SK-N-MC (cell line): ENCODE measurements around the gene CTDSPL2.
A peak's percentile ranks its signal among the peaks of the same experiment; 100 is the strongest.

ENCODE experiments used
- DNase-seq: peaks from one replicate; pipeline ENCODE4 v3.0.0-alpha.2; 2011; ENCODE audit warnings: low read depth, low spot score
- H3K27ac ChIP-seq: fragments of 200-600 bp; sonication (generic); 2 replicates; pipeline ENCODE4 v1.5.1; 2016; ENCODE audit warnings: mixed run types
- H3K36me3 ChIP-seq: fragments of 200-600 bp; sonication (generic); 2 replicates; pipeline ENCODE4 v1.6.1; 2017; ENCODE audit warnings: antibody characterized with exemption, low read length, mixed read lengths; ENCODE audit not compliant: insufficient read depth
- H3K4me3 ChIP-seq: fragments of 200-600 bp; sonication (generic); 2 replicates; pipeline ENCODE4 v1.5.1; 2016
- H3K9ac ChIP-seq: fragments of 200-600 bp; sonication (generic); 2 replicates; pipeline ENCODE4 v1.8.0; 2017; ENCODE audit warnings: mixed run types, mixed read lengths; ENCODE audit not compliant: insufficient read length
- H3K9me3 ChIP-seq: fragments of 200-600 bp; sonication (generic); 2 replicates; pipeline ENCODE4 v1.6.1; 2017; ENCODE audit warnings: low read depth, mild to moderate bottlenecking, antibody characterized with exemption, low read length, moderate library complexity, mixed read lengths
- EZH2 ChIP-seq: fragments of 200-600 bp; sonication (generic); IDR thresholded peaks from one replicate; pipeline ENCODE4 v1.6.1; 2017; ENCODE audit warnings: antibody characterized with exemption
- FOXP2 ChIP-seq: optimal IDR thresholded peaks from 2 replicates; pipeline ENCODE3; 2011; ENCODE audit warnings: mild to moderate bottlenecking, moderate library complexity; ENCODE audit not compliant: insufficient read depth; ENCODE audit errors: extremely low read length, control extremely low read depth
- POLR2AphosphoS5 ChIP-seq: IDR thresholded peaks from 2 replicates; pipeline ENCODE4 v1.6.1; 2012; ENCODE audit warnings: mild to moderate bottlenecking, low read depth, low read length, borderline replicate concordance

CTDSPL2 gene

GRCh38 chr15:44468709-44469385, 41.4 kb downstream of the CTDSPL2 start:
- no peak overlapping the region for H3K9ac ChIP-seq
- TF ChIP-seq EZH2 = no peak
- no peak for TF ChIP-seq POLR2AphosphoS5
- TF ChIP-seq FOXP2 = no peak
- peaks cover 77% of the 10 kb centered on the region for H3K36me3 ChIP-seq
- no peak for DNase-seq
- H3K27ac ChIP-seq = no peak overlapping the region
- H3K9me3 ChIP-seq = no peaks in the 10 kb centered on the region; the same call in 1 of the 2 replicates
- H3K4me3 ChIP-seq = no peak overlapping the region

- no peak overlapping the region for H3K9ac ChIP-seq
- no peaks in the 10 kb centered on the region; the same call in 1 of the 2 replicates for H3K9me3 ChIP-seq
- peaks cover 51% of the 10 kb centered on the region for H3K36me3 ChIP-seq
- TF ChIP-seq FOXP2 (no peak), POLR2AphosphoS5 (no peak), EZH2 (no peak)
- no peak for DNase-seq
- H3K4me3 ChIP-seq = no peak overlapping the region
- H3K27ac ChIP-seq = no peak overlapping the region
Observed at GRCh38 chr15:44471885-44472455, 44.5 kb downstream of the CTDSPL2 start.

DNA sequence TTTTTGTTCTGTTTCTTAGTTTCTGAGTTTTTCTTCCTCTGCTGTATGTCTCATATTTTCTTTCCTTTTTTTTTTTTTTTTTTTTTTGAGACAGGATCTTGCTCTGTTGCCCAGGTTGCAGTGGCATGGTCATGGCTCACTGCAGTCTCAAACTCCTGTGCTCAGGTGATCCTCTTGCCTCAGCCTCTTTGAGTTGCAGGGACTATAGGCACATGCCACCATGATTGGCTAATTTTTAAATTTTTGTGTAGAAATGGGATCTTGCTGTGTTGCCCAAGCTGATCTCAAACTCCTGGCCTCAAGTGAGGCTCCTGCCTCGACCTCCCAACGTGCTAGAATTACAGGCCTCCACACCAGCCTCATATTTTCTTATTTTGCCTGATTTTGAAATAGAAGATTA, 51.9 kb downstream of the CTDSPL2 start:
- TF ChIP-seq POLR2AphosphoS5 (no peak), EZH2 (no peak), FOXP2 (no peak)
- Histone ChIP-seq H3K36me3 (peaks cover 6% of the 10 kb centered on the region; the same call in 1 of the 2 replicates), H3K4me3 (no peak overlapping the region), H3K9me3 (no peaks in the 10 kb centered on the region), H3K27ac (no peak overlapping the region), H3K9ac (no peak overlapping the region)
- no peak for DNase-seq

GRCh38 chr15:44482090-44482489, 54.7 kb downstream of the CTDSPL2 start:
- no peak overlapping the region for H3K27ac ChIP-seq

GRCh38 chr15:44485880-44486279, 58.5 kb downstream of the CTDSPL2 start:
- Histone ChIP-seq H3K9ac (no peak overlapping the region), H3K27ac (no peak overlapping the region), H3K4me3 (no peak overlapping the region), H3K36me3 (peaks cover 46% of the 10 kb centered on the region), H3K9me3 (no peaks in the 10 kb centered on the region)
- TF ChIP-seq EZH2 (no peak), POLR2AphosphoS5 (no peak)
- DNase-seq = no peak

More at GRCh38 chr15:44482090-44482489, 54.7 kb downstream of the CTDSPL2 start:
- Histone ChIP-seq H3K4me3 (no peak overlapping the region), H3K36me3 (peaks cover 18% of the 10 kb centered on the region), H3K9me3 (no peaks in the 10 kb centered on the region), H3K9ac (no peak overlapping the region)
- TF ChIP-seq POLR2AphosphoS5 (no peak), EZH2 (no peak), FOXP2 (no peak)
- no peak for DNase-seq

DNA sequence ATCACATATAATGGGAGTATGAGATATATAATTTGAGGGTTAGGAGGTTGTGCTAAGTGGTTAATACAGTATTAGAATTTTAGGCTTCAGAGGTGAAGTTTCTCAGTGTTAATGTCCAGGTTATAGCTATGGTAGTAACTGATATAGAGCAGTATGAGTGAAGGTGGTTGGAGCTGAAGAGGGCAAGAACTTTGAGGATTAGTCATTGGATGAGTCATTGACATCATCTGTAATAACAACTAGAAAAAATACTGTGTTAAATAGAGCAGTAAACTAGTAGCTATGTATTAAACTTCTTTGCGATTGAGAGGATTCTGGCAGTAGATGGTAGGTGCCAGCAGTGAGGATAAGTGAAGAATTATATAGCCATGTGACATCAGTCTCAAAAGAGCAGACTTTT, 62.0 kb downstream of the CTDSPL2 start:
- no peak for TF ChIP-seq POLR2AphosphoS5
- TF ChIP-seq FOXP2 = no peak
- TF ChIP-seq EZH2 = no peak
- Histone ChIP-seq H3K9me3 (no peaks in the 10 kb centered on the region), H3K36me3 (peaks cover 67% of the 10 kb centered on the region), H3K4me3 (no peak overlapping the region), H3K9ac (no peak overlapping the region), H3K27ac (0 out of 2 replicates have a peak overlapping the region, but pooled peaks have one; percentile 52)
- DNase-seq = no peak

DNA sequence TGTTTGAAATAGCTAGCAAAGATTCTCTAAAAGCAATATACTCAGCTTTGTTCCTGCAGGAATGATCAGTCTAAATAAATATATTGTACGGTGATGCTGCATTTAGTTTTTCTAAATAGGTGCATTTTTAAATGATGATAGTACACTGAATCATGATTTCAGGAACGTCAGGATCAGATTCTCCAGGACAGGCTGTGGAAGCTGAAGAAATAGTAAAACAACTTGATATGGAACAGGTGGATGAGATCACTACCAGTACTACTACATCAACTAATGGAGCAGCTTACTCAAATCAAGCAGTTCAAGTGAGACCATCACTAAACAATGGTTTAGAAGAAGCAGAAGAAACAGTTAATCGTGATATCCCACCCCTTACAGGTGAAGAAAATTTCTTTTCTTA, 63.2 kb downstream of the CTDSPL2 start:
- Histone ChIP-seq H3K4me3 (no peak overlapping the region), H3K36me3 (peaks cover 69% of the 10 kb centered on the region), H3K9me3 (no peaks in the 10 kb centered on the region), H3K9ac (no peak overlapping the region), H3K27ac (no peak overlapping the region)
- no peak for DNase-seq
- no peak for TF ChIP-seq FOXP2
- TF ChIP-seq EZH2 = no peak
- TF ChIP-seq POLR2AphosphoS5 = no peak

- Histone ChIP-seq H3K27ac (no peak overlapping the region), H3K4me3 (no peak overlapping the region), H3K36me3 (peaks cover 68% of the 10 kb centered on the region), H3K9me3 (no peaks in the 10 kb centered on the region), H3K9ac (no peak overlapping the region)
- DNase-seq = no peak
- TF ChIP-seq FOXP2 (no peak), POLR2AphosphoS5 (no peak), EZH2 (no peak)
Observed at GRCh38 chr15:44492040-44492439, 64.6 kb downstream of the CTDSPL2 start.
